ENCODE data around the gene TFB2M.

GRCh38 chr1:246533371-246533905 lies 32.6 kb downstream of the TFB2M start:
- TF ChIP-seq, protein P1, sequence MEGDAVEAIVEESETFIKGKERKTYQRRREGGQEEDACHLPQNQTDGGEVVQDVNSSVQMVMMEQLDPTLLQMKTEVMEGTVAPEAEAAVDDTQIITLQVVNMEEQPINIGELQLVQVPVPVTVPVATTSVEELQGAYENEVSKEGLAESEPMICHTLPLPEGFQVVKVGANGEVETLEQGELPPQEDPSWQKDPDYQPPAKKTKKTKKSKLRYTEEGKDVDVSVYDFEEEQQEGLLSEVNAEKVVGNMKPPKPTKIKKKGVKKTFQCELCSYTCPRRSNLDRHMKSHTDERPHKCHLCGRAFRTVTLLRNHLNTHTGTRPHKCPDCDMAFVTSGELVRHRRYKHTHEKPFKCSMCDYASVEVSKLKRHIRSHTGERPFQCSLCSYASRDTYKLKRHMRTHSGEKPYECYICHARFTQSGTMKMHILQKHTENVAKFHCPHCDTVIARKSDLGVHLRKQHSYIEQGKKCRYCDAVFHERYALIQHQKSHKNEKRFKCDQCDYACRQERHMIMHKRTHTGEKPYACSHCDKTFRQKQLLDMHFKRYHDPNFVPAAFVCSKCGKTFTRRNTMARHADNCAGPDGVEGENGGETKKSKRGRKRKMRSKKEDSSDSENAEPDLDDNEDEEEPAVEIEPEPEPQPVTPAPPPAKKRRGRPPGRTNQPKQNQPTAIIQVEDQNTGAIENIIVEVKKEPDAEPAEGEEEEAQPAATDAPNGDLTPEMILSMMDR (conservative IDR thresholded peaks at IDR 0.05; ENCODE audit: low read length): no peak
- TF ChIP-seq EZH2phosphoT487 (IDR thresholded peaks at IDR 0.05; ENCODE audit: borderline replicate concordance): no peak
